Lower lobe of right lung (tissue), 2 donors: ENCODE data around the gene UBAC1. TPM values are rescaled to one million over a fixed set of nuclear protein-coding genes. Genes with fewer than 3 reads are reported as not detected.

Experiments used
- ATAC-seq, 2 donors: fragments of 200-7000 bp; cut with Tn5 transposase; one replicate each; pipeline ENCODE4 v1.9.1; 2020 to 2022; ENCODE audit warnings: mild to moderate bottlenecking in 2 of 2, moderate library complexity in 2 of 2
- DNase-seq: peaks from one replicate; pipeline ENCODE4 v3.0.0-alpha.2; 2020
- H3K27ac ChIP-seq: fragments of 200-600 bp; one replicate; pipeline ENCODE4 v1.8.0; 2022
- H3K27me3 ChIP-seq: fragments of 200-600 bp; one replicate; pipeline ENCODE4 v1.8.0; 2022; ENCODE audit warnings: low read depth
- H3K36me3 ChIP-seq: fragments of 200-600 bp; one replicate; pipeline ENCODE4 v1.8.0; 2022; ENCODE audit warnings: mild to moderate bottlenecking
- H3K4me1 ChIP-seq: fragments of 200-600 bp; one replicate; pipeline ENCODE4 v1.8.0; 2022
- H3K4me3 ChIP-seq: fragments of 200-600 bp; one replicate; pipeline ENCODE4 v1.8.0; 2022; ENCODE audit warnings: mild to moderate bottlenecking
- H3K9me3 ChIP-seq: fragments of 200-600 bp; one replicate; pipeline ENCODE4 v1.8.0; 2022
- intact Hi-C: fragments of 100-400 bp; cut with DNase I; formaldehyde crosslinking; loops from one replicate; pipeline ENCODE4 v1.11.0; 2022
- total RNA-seq: library from RNA; stranded (reverse); fragmentation: NEBNext Ultra II Directional; extraction: Animal tissue kit (Norgen Biotek cat#: 25700); gene quantifications from one replicate; pipeline ENCODE4 v1.2.1, GENCODE V29; 2021
- TF ChIP-seq, protein P1 (sequence below): fragments of 200-600 bp; IDR thresholded peaks from one replicate; pipeline ENCODE4 v1.8.0; 2022; ENCODE audit warnings: antibody characterized with exemption, mild to moderate bottlenecking
- donor health status: DM: no; HTN: yes; CAD: no; lungs with severe emphysema.

Gene UBAC1
- total RNA-seq, 1 donor from 2014 or later = 40.3 TPM

DNA sequence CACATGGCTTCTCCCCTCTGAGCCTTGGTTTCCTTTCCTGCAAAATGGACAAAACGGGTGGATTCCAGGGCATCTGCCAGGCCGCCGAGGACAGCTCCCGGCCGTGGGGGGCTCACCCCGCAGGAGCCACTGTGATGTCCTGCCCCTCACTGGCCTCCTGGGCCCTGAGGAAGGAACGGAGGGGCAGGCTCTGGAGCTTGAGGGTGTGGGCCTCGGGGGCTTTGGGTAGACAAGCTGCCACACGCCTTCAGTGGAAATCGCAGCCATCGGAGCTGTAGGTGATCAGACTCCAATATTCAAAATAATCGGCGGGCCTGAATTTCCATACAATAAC, 32.2 kb upstream of the UBAC1 start:
- no peaks in the 10 kb centered on the region for H3K36me3 ChIP-seq
- ATAC-seq (no peak), DNase-seq (no peak)
- H3K27ac ChIP-seq = peak overlapping the region; percentile 92
- peaks cover 66% of the 10 kb centered on the region for H3K4me1 ChIP-seq
- intact Hi-C loops = no loop called here
- H3K4me3 ChIP-seq = peak overlapping the region; percentile 52
- no peaks in the 10 kb centered on the region for H3K27me3 ChIP-seq
- TF ChIP-seq, protein P1, sequence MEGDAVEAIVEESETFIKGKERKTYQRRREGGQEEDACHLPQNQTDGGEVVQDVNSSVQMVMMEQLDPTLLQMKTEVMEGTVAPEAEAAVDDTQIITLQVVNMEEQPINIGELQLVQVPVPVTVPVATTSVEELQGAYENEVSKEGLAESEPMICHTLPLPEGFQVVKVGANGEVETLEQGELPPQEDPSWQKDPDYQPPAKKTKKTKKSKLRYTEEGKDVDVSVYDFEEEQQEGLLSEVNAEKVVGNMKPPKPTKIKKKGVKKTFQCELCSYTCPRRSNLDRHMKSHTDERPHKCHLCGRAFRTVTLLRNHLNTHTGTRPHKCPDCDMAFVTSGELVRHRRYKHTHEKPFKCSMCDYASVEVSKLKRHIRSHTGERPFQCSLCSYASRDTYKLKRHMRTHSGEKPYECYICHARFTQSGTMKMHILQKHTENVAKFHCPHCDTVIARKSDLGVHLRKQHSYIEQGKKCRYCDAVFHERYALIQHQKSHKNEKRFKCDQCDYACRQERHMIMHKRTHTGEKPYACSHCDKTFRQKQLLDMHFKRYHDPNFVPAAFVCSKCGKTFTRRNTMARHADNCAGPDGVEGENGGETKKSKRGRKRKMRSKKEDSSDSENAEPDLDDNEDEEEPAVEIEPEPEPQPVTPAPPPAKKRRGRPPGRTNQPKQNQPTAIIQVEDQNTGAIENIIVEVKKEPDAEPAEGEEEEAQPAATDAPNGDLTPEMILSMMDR = no peak
- no peaks in the 10 kb centered on the region for H3K9me3 ChIP-seq

DNA sequence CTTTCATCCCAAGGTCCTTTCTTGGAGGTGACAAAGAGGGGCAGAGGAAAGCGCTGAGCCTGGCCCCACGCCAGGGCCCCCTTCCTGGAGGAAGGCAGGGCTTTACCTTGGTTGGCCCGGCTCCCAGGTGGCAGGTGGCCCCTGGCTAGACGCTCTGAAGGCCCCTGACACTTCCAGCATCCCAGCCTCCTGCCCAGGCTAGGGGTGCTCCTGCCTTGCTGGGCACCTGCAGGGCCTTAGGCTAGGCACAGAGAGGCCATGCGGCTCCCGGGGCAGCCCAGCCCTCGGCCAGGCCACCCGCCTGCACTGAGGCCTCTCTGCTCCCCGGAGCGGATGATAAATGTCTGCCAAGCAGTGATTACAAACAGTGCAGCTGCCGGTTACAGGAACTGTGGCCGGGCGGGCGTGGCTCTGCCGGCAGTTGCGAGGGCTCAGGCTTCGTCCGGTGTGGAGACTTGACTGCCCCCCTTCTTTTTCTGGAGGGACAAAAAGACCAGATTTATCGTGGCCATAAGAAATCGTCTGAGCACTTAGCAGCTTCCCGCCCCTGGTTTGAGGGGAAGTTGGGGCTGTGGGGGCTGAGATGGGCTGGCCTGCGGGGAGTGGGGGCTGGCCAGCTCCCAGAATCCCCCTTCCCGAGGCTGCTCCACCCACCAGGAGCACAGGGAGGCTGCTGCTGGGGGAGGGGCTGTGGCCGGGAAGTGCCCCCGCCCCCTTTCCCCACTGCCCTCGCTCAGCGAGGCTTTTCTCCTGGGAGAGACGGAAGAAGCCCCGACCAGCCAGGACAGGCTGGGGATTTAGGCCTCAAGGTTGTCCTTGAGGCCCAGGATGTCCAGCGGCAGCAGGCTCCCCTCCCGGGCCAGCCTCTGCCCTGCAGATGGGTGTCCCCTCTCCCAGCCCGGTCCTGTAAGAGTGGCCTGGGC, 31.6 kb upstream of the UBAC1 start:
- Histone ChIP-seq H3K9me3 (no peaks in the 10 kb centered on the region), H3K27me3 (no peaks in the 10 kb centered on the region), H3K4me3 (peak overlapping the region; percentile 52), H3K27ac (peak overlapping the region; percentile 92), H3K36me3 (no peaks in the 10 kb centered on the region), H3K4me1 (peaks cover 64% of the 10 kb centered on the region)
- TF ChIP-seq, protein P1 = no peak
- DNase-seq (peak; percentile 87), ATAC-seq (peak; percentile 74 to 82)
- intact Hi-C loops = no loop called here

DNA sequence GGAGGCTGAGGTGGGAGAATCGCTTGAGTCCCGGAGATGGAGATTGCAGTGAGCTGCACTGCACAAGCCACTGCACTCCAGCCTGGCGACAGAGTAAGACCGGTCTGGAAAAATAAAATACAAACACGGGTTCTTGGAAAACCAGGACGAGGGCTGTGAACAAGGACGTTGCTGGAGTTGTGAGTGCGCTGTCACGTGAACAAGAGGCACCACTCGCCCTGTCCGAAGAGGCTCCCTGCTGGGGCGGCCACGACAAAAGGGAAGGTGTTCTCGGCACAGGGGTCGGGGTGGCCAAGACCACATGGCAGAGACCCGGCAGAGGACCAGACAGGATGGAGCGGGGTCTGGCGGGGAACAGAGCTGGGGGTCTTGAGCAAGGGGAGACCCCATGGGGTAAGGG, 30.6 kb upstream of the UBAC1 start:
- Histone ChIP-seq H3K27me3 (no peaks in the 10 kb centered on the region), H3K4me1 (peaks cover 55% of the 10 kb centered on the region), H3K27ac (peak overlapping the region; percentile 92), H3K4me3 (peak overlapping the region; percentile 52), H3K36me3 (no peaks in the 10 kb centered on the region), H3K9me3 (no peaks in the 10 kb centered on the region)
- TF ChIP-seq, protein P1 = no peak
- intact Hi-C loops = no loop called here
- DNase-seq (no peak), ATAC-seq (no peak)

DNA sequence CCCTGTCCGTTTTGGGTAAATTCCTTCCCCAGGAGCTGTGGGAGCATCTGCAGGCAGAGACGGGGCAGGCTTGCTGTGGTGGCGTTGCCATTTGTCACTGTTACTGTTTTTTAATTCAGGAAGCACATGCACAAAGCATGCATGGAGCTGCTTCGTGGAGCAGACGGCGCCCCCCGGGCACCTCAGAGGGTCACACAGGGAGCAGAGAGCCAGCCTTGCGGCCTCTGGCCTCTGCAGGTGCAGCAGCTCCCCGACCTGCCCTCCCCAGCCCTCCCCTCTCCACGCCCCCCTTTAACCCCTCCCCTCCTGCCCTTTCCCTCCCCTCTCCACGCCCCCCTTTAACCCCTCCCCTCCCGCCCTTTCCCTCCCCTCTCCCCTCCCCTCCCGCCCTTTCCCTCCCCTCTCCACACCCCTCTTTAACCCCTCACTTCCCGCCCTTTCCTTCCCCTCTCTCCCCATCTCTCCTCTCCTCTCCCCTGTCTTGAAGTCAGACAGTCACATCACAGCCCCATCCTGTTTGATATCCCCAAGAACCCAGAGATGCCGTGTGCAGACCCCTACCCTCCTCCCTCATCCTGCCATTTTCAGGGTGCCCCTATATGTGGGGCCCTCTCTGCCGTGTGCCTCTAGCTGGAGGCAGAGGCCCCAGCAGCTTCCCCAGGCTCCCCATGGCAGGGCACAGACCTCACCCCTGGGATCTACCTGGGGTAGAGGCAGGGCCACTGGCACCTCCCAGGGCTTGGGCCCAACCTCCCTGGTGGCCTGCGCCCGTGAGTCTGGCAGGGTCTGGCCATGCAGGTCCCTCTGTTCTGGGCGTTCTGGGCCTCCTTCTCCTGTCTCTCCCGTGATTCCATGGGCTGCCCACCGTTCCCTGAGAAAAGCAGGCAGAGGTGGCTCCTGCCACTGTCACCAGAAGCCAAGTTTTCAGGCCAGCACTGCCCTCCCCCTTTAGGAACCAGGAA, 29.6 kb upstream of the UBAC1 start:
- TF ChIP-seq, protein P1 = no peak
- ATAC-seq (peak; percentile 55 to 75), DNase-seq (no peak)
- Histone ChIP-seq H3K4me3 (peak overlapping the region; percentile 33), H3K9me3 (no peaks in the 10 kb centered on the region), H3K27ac (peak overlapping the region; percentile 68), H3K36me3 (no peaks in the 10 kb centered on the region), H3K27me3 (peaks cover 3% of the 10 kb centered on the region), H3K4me1 (peaks cover 55% of the 10 kb centered on the region)
- intact Hi-C loops = no loop called here

DNA sequence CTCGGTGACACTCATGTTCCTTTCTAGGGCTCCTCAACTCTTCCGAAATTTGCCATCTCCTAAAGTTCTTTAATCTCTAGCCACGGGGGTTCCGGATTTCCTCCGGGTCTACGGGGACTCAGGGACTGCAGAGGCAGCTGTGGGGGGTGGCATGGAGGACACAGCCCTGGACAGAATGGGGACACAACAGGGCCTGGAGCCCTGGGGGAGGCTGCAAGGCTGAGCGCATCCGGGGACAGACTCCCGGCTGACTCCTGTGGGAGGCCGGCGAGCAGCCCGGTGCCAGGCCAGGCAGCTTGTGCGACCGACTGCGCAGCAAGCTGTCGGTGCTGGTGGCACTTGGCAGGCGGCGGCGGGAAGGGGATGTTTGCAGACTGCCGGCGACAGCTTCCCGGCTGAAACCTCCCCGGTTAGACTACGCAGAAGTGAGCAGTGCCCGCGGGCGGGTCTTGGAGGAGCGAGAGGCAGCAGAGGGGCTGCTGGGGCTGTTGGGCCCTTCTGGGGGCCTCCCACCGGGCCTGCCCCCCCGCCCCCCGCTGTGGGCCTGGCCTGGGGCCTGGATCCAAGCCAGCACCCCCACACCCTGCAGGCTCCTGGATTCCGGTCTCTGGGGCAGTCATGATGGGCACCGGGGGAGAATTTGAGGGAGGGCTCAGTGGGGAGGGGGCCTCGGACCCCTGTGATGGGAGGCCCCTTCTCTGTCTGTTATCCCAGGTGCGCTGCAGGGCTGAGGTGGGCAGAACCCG, 28.7 kb upstream of the UBAC1 start:
- peaks cover 55% of the 10 kb centered on the region for H3K4me1 ChIP-seq
- intact Hi-C loops = no loop called here
- TF ChIP-seq, protein P1 = no peak

More for the DNA sequence above, 28.7 kb upstream of the UBAC1 start:
- ATAC-seq (peak; percentile 5 to 31), DNase-seq (peak; percentile 62)
- peak overlapping the region; percentile 33 for H3K4me3 ChIP-seq
- no peaks in the 10 kb centered on the region for H3K36me3 ChIP-seq
- peak overlapping the region; percentile 68 for H3K27ac ChIP-seq
- peaks cover 4% of the 10 kb centered on the region for H3K27me3 ChIP-seq
- no peaks in the 10 kb centered on the region for H3K9me3 ChIP-seq
